ENCODE measurements around the gene FLNB.
A peak's percentile ranks its signal among the peaks of the same experiment; 100 is the strongest.
"Not testable (repeated sequence)": the region's sequence is repeated elsewhere in the genome, so short reads cannot be mapped to it uniquely, and the experiment has no call there.

The FLNB gene

DNA sequence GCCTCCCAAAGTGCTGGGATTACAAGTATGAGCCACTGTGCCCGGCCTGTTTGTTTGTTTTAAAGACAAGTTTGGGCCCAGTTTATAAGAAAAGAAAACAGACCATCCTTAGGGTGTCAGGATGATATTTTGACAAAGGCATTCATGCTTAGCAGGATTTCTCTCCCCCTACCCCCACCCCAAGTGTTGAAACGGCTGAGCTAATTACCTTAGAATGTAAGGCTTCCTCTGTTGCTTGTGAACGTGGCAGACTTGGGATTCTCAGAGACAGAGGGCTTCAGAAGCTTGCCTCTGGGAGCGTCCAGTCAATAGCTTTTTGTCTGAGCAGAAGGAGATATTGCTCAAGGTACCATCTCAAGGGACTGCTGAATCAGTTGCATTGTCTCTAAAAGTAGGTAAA is 24.0 kb downstream of the FLNB start:
- no peak for DNase-seq (ENCODE audit: low read depth)

DNA sequence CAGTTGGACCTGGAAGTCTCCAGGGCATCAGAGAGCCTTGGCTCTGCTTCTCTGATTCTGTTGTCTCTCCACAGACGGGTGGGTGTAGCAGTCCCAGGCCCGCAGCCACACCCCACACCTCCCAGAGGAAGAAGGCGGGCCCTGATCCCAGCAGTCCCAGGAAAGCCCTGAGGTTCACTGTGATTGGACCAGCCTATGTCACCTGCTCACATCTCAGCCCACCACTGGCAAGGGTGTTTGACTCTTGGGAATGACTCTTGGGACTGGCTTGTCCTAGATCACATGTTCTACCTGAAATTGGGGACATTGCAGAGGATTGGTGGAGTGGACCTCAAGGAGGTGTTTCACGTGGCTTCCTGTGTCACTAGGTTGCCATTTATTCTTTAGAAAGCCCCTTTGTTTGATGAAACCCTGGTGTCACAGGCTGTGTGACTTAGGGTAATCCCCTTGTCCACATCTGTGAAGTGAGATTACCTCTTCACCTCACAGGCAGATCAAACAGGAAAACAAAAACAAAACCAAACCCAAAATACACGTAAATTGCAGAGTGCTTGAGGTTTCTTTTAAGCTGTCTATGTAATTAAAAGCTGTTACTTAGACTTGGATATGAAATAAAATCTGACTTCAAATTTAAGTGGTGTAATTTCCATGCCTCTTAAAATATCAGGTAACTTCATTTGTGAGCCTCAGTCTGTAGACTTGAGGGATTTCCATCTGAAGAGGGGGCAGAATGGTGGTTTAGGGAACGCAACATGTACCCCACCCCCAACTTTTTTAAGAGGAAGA is 26.7 kb downstream of the FLNB start:
- no peak for DNase-seq (ENCODE audit: low read depth)

DNA sequence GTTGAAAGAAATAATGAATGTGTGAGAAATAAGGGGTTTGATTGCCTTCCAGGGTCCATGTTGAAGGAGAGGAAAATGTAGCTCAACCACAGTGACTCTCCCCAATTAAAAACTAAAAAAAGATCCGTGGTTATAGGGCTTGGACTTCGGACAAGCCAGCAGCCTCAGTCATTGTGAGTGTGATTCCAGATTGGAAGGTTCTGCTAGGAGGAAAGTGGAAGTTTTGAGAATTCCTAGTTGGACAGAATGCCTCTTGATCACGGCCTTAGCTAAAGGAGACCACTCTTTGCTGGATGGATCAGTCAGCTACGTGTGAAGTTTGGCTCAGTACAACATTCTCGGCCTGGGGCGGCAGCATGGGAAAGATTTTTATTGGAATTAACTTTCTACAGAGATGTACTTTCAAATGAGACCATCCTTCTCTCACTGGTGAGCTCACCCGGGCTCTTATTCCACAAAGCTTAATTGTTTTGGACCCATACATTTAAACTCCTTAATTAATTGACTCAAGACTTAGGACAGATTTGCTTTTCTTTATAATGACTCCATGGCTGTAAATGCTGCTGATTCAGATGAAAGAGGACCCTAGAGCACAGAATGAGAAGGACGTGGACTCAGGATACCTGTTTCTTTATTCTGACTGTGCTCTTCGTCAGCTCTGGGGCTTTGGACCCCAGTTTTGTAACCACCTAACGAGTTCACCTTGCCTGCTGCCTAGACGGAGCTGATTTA is 27.5 kb downstream of the FLNB start:
- DNase-seq (ENCODE audit: low read depth) = no peak

GRCh38 chr3:58036293-58037032 is 28.2 kb downstream of the FLNB start:
- no peak for DNase-seq (ENCODE audit: low read depth)

DNA sequence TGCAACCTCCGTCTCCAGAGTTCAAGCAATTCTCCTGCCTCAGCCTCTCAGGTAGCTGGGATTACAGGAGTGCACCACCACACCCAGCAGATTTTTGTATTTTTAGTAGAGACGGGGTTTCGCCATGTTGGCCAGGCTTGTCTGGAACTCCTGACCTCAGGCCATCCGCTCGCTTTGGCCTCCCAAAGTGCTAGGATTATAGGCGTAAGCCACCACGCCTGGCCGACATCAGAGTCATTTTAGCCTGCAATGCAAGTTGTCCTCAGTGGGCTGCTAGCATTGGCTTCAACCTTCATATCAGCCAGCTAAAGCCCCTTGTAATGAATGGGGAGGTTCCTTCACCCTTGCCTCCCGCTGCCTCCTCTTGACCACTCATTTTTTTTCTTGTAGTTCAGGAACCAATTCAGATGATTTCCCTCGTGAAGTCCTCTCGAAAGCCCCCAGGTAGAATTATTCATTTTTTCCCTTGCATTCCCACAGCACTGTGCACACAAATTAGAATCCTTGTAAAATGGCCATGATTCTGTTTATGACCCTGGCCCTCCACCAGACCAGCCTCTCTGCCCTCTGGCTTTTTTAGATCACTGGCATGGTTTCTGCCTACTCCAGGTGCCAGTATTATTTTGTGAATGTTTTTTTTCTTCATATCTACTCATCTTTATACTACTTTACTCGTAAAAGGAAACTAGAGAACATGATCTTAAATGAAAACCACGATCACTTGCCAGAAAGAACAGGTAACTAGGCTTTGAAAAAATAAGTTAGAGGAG is 29.1 kb downstream of the FLNB start:
- no peak for DNase-seq (ENCODE audit: low read depth)

- DNase-seq (ENCODE audit: low read depth) = no peak
These were observed 30.6 kb downstream of the FLNB start for GRCh38 chr3:58038675-58039292.

- no peak for DNase-seq (ENCODE audit: low read depth)
These were observed 31.4 kb downstream of the FLNB start for GRCh38 chr3:58039601-58040000.

GRCh38 chr3:58041182-58041825 is 33.1 kb downstream of the FLNB start:
- no peak for DNase-seq (ENCODE audit: low read depth)

DNA sequence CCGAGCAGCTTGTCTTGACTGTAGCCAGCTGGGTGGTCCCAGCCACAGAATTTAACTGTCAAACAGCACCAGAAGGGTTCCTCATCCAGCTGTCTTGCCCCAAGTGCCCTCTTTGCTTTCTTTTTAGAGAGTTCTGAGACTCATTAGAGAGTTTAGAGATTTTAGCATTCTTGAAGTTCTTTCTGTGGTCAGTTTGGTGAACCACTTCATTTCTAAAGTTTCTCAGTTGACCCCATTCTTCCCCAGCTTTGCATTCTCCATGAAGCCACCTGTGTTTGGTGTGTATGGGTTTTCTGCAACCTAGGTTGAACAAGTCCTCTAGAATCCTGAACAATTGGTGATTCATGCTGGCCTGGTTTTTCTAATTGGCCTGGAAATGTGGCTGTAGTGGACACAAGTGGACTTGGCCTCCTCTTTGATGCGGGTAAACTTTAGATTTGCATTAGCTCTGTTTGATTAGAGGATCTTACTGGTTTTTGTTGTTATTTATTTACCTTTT is 33.7 kb downstream of the FLNB start:
- peak; percentile 88 for DNase-seq (ENCODE audit: low read depth)

DNA sequence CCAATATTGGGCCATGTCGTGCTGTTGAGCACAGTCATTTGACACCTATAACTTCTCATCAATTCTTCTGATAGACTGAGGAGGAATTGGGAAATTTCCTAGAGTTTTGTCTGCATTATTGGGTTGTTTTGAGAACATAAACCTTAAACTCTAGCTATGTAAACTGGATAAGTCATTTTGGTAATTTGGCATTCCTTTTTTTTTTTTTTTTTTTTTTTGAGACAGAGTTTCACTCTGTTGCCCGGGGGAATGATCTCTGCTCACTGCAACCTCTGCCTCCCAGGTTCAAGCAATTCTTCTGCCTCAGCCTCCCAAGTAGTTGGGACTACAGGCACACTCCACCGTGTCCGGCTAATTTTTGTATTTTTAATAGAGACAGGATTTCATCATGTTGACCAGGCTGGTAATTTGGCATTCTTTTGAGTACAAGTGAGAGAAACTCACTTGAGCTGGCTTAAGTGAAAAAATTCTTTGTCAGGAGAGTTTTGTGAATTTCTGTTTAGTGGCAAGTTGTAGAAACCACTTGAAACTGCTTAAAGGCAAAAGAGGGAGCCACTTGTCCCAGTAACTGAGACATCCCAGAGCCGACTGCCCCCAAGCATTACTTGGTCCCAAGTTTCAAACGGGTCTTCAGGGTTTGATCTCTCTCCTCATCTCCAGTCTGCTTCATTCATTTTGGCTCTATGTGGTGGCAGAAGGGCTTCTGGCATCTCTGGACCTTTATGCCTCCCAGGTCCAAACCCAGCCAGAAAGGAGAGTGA is 34.9 kb downstream of the FLNB start:
- no peak for DNase-seq (ENCODE audit: low read depth)

DNA sequence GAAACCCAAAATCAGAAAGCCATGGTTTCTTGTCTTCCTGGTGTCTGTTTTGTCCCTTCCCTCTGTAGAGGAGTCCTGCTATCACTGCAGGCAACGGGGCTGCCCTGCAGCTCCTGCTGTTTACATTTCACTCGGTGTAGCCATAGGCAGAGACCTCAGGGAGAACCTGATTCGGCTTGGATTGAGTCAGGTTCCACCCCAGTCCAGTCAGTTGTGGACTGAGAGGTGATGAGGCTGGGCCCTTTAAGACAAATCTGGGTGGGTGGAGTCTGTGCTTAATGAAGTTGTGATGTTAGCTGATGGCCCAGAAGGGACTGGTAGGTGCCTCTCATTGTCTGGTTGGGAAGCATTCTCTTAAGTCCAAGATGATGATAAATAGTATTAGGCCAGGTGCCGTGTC is 35.7 kb downstream of the FLNB start:
- no peak for DNase-seq (ENCODE audit: low read depth)

DNA sequence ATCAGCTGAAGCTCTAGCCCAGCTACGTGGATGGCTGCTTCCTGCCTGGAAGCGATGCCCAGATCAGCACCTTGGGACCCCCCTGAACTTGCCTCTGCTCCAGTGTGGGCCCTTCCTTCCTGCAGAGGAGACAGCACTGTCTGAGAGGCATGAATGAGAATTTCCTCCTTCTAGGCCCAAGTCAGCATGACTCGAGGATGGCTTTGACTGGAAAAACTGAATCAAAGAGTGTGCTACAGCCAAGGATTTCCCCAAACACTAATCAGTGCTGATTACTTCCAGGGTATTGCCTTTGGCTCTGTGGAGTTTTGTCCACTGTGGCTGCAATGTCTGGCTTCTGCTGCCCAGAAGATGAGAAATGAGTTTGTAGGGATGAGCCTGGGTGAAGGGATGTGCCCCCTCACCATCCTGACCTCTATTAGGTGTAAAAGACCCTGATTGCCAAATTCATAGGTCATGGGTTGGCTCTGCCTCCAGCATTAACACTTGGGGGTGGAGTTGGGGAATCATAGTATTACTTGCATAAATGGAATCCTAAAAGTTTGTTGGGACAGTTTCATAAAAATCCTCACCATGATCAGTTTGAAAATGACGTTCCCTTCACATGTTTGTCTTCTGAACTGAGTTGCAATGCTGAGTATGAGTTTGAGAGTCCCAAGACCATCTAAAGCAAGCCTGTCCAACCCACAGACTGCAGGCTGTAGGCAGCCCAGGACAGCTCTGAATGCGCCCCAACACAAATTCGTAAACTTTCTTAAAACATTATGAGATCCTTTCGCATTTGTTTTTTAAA is 36.7 kb downstream of the FLNB start:
- DNase-seq (ENCODE audit: low read depth) = no peak

GRCh38 chr3:58047826-58048225 is 39.6 kb downstream of the FLNB start:
- DNase-seq (ENCODE audit: low read depth) = peak; percentile 91

GRCh38 chr3:58048301-58048700 is 40.1 kb downstream of the FLNB start:
- DNase-seq (ENCODE audit: low read depth) = no peak

DNA sequence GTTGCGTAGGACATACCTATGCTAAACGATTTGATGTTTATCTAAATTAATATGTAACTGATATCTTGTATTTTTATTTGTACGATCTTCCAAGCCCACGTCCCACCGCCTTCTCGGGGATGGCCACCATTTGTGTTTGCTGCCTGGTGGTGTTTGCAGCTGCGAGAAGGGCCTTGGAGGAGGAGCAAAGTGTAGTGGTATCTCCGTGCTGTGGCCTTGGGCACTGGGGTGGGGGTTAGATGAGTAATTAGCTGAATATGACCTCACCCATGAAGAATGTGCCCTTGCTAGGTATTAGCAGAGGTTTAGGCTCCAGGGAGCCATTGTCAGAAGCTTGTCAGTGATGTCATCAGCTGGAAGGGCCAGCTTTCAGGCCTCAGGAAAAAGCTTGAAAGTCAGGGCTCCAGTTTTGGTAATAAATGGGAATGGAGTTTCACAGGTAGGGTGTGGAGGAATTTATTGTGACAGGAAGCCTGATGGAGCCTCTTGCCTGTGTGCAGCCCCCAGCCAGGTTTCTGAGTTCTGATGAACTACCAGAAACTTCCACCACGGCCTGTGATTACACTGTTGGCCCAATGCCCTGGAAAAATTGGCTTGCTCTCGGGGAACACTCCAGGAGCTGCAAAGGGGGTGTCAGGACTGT is 41.0 kb downstream of the FLNB start:
- peak; percentile 83 for DNase-seq (ENCODE audit: low read depth)

- no peak for DNase-seq (ENCODE audit: low read depth)
These were observed 43.0 kb downstream of the FLNB start for GRCh38 chr3:58051196-58051595.

DNA sequence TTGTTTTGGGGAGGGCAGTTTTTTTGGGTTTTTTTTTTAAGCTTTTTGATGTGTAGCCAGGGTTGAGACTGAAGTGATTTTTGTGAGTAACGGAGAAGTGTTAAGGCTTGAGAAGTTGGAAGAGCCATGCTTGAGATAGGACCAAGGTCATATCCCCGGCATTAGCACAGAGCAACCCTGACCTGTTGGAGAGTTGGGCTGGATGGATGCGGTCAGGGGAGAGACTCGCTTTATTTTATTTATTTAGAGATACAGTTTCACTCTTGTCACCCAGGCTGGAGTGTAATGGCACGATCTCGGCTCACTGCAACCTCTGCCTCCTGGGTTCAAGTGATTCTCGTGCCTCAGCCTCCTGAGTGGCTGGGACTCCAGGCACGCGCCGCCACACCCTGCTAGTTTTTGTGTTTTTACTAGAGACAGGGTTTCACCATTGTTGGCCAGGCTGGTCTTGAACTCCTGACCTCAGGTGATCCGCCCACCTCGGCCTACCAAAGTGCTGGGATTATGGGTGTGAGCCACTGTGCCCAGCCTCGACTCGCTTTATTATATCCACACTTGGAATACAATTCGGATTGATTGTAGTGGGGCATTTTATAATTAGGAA is 43.5 kb downstream of the FLNB start:
- DNase-seq (ENCODE audit: low read depth) = not testable (repeated sequence)
